NCI-H524 (cell line): ENCODE results near the gene FAM110D.

Experiments used
- DNase-seq, 2 experiments: peaks; one replicate each; lab custom pipeline; 2025; lab: John Stamatoyannopoulos, UW

FAM110D gene

DNA sequence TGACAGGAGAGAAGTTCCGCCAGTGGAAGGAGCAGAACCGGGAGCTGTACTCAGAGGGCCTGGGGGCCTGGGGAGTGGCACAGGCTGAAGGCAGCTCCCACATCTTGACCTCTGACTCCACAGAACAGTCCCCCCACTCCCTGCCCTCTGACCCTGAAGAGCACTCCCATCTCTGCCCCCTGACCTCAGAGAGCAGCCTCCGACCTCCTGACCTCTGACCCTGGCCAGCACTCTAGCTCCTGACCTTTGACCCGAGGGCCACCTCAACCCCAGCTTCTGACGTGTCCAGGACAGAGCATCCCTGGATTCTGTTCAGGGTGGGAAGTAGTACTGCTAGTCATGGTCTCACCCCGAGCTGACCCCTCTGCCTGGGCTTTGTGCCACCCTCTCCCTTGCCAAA lies 30.5 kb downstream of the FAM110D start:
- no peak for DNase-seq

GRCh38 chr1:26189751-26190275 lies 30.9 kb downstream of the FAM110D start:
- no peak for DNase-seq

DNA sequence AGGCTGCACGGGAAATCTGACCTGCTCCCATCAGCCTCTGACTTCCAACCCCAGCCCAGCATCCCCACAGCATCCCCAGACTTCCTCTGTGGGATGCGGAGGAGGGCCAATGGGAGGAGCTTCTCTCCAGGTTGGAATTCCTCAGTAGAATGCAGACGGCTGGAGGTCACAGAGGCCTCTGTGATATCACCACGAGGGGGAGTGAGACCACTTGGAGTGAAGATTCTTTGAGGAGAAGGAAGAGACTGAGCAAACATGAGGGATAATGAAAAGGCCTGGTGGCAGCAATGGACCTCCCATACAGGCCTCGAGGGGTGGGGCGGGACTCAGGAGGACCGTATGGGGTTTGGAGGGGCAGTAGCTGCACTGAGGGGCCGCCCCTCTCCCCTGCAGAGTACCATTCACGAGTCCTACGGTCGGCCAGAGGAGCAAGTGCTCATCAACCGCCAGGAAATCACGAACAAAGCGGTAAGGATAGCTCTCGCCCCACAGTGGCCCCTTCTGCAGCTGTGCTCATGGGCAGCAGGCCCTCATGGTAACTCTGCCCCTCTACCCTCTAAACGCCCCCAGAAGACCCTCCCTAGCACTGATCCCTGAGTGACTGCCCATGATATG lies 31.6 kb downstream of the FAM110D start, which contains the start of gene CATSPER4:
Gene CATSPER4 (plus strand): TSS at position 230 of the 615 bp plus-strand sequence. CDS start 26 bp downstream, at position 256.
- DNase-seq = peak; percentile 6 to 34

DNA sequence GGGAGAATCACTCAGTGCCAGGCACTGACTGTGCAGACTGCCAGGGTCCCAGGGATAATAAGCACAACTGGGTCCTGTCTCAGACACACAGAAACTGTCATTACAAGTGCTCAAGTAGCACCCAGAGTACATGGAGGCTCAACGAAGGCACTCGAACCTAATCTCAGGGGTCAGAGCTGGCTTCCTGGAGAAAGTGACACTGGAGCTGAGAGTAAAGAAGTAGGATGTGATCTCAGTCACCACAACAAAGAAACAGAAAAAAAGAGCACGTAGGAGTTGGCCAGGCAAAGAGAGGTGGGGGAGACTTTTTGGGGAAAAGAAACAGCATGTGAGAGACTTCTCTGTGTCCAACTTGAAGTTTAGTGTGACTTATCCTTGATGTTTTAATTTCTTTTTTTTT lies 32.9 kb downstream of the FAM110D start:
- no peak for DNase-seq

DNA sequence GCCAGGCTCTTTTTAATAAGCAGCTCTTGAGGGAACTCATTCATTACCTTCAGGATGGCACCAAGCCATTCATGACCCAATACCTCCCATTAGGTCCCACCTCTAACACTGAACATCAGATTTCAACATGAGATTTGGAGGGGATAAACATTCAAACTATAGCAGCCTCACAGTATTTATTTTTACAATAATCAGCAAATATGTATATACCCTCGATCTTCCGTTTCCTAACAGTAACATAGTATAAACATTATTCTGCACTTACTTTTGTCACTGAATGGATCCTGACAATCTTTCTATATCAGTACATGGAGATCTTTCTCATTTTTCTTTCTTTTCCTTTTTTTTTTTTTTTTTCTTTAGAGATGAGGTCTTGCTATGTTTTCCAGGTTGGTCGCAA lies 36.9 kb downstream of the FAM110D start:
- no peak for DNase-seq

- no peak for DNase-seq
Observed at GRCh38 chr1:26197301-26197700, 38.4 kb downstream of the FAM110D start.

GRCh38 chr1:26197813-26198212 lies 38.9 kb downstream of the FAM110D start:
- no peak for DNase-seq

DNA sequence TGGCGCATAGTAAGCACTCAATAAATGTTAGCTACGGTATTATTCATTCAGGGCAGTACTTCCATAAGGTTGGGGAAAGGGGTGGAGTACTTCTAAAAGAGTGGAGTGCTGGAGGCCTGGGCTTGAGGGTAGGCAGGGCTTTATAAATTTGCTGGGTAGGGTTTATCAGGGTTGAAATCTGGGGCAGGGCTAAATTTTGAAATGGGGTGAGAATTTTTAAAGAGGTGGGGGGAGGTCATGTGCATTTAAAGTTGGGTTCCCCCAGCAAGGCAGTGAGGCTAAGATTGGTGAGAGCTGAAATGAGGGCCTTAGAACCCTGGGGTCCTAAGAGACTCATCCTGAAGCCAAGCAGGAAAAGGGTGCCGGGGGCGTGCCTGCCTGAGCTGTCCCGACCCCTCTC lies 41.5 kb downstream of the FAM110D start:
- DNase-seq = no peak

- DNase-seq = peak; percentile 13 to 36
Observed at GRCh38 chr1:26203642-26204318, 44.9 kb downstream of the FAM110D start.

DNA sequence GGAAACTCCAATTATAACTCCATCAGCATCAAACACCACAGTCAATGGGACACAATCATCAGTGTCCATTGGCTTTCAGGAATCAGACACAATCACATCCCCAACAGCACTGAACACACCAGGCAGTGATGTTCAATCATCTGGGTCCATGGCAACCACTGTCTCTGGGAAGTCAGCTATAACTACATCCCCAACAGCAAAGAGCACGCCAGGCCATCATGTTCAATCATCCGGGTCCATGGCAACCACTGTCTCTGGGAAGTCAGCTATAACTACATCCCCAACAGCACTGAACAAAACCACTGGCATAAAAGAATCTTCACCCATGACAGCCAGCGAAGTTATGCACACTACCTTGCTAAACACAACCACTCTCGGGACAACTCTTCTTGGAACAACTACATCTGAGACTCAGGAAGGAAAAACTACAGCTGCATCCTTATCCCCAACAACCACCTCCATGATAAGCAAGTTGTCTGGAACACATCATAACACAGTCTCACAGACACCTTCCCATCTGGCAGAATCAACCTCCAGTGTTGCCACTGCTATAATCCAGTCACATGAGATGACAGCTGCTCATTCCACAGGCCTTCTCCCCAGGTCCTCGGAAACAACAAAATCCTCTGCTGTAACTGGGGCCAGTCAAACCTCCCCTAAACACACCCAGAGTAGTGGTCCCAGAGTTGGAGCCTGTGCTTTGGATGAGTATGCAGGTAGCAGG lies 51.4 kb downstream of the FAM110D start:
- DNase-seq = peak; percentile 17 to 46

- no peak for DNase-seq
Observed at GRCh38 chr1:26212726-26213125, 53.8 kb downstream of the FAM110D start.

DNA sequence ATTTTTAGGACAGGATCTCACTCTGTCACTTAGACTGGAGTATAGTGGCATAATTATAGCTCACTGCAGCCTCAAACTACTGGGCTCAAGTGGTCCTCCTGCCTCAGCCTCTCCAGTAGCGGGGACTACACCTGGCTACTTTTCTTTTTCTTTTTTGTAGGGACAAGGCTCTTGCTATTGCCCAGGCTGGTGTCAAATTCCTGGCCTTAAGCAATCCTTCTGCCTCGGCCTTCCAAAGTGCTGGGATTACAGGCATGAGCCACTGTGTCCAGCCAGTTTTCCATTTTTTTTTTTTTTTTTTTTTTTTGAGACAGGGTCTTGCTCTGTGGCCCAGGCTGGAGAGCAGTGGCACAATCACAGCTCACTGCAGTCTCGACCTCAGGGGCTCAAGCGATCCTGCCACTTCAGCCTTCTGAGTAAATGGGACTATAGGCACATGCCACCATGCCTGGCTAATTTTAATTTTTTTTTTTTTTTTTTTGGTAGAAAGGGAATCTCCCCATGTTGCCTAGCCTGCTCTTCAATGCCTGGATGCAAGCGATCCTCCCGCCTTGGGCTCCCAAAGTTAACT lies 54.5 kb downstream of the FAM110D start:
- no peak for DNase-seq
